Glomerular visceral epithelial cell (primary cell): Measurements from ENCODE around the gene SLC25A48.

ENCODE experiments used
- DNase-seq: peaks from one replicate; pipeline ENCODE4 v3.0.0-alpha.2; 2016; ENCODE audit errors: extremely low spot score

The SLC25A48 gene

GRCh38 chr5:135920199-135920598 is 85.7 kb downstream of the SLC25A48 start:
- DNase-seq, result no peak

GRCh38 chr5:135921388-135921787 is 86.9 kb downstream of the SLC25A48 start:
- DNase-seq, result no peak

GRCh38 chr5:135930029-135930948 is 95.8 kb downstream of the SLC25A48 start:
- DNase-seq, result peak; percentile 44

- DNase-seq, result no peak
These were observed 96.5 kb downstream of the SLC25A48 start for GRCh38 chr5:135930949-135931295.

GRCh38 chr5:135934939-135935338 is 100.5 kb downstream of the SLC25A48 start:
- DNase-seq, result no peak

- DNase-seq, result no peak
These were observed 102.9 kb downstream of the SLC25A48 start for GRCh38 chr5:135937245-135937911.
